NCI-H2081 (cell line): ENCODE measurements around the gene BICDL2.
A peak's percentile ranks its signal among the peaks of the same experiment; 100 is the strongest.

Source experiments
- DNase-seq, 2 experiments: peaks; one replicate each; lab custom pipeline; 2025; lab: John Stamatoyannopoulos, UW

BICDL2 gene

GRCh38 chr16:3023669-3024478, 12.9 kb downstream of the BICDL2 start, which contains the start of the genes HCFC1R1 and THOC6:
Gene HCFC1R1 (minus strand): TSS chr16:3023942. CDS start chr16:3023941, 1 bp downstream.
Gene THOC6 (plus strand): TSS chr16:3024035. CDS start chr16:3024327, 292 bp downstream.
- DNase-seq = peak; percentile 97

- peak in 1 of 2 experiments; percentile 56 for DNase-seq
Measured at GRCh38 chr16:3023415-3023668, 13.4 kb downstream of the BICDL2 start.

DNA sequence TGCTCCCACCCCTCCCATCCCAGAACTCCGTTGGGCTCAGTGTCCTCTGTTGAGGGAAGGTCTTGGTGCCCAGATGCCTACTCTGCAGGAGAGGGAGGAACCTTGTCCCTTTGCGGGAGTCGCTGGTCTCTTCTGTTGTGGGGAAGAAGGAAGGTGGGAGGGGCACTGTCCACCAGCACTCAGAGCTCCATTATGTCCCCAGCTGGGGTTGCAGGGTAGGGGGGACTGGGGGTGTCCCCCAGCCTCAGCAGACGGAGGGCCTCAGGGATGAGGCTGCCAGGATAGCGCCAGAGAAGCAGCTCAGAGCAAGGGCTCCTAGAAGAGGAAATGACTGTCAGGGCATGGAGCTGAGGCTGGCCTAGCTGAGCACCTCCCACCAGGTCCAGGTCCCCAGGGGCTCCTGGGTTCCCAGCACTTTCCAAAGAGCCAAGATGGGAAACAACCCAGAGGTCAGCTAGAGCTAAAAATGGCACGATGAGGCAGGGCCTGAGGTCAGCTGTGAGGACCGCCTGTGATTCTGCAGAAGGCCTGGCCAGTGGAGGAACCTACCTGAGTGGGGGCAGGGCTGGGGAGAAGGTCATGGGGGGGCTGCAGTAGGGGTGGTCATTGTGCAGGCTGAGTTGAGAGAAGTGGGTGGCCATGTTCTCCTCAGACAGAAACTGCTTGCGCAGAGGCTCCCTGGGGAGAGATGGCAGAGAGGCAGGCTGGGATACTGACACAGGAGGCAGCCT, 13.9 kb downstream of the BICDL2 start:
- no peak for DNase-seq

- no peak for DNase-seq
Measured at GRCh38 chr16:3022208-3022683, 14.5 kb downstream of the BICDL2 start.

GRCh38 chr16:3021449-3022207, 15.1 kb downstream of the BICDL2 start:
- peak in 1 of 2 experiments; percentile 27 for DNase-seq

- DNase-seq = peak in 1 of 2 experiments; percentile 30
Measured at GRCh38 chr16:3020604-3021448, 15.9 kb downstream of the BICDL2 start.

DNA sequence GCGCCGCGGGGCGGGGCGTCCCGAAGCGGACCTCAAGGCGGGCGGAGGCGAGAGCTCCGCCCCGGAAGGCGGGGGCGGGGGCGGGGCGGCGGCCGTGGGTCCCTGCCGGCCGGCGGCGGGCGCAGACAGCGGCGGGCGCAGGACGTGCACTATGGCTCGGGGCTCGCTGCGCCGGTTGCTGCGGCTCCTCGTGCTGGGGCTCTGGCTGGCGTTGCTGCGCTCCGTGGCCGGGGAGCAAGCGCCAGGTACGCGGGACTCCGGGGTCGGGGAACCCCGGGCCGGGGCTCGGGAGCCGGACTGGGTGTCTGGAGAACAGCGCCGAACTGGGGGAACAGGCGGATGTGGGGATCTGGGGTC, 16.5 kb downstream of the BICDL2 start, which contains the start of gene TNFRSF12A:
Gene TNFRSF12A, plus strand, starts transcription at position 122 of the 357 bp plus-strand sequence. Its CDS starts 30 bp downstream, at position 152.
- peak; percentile 68 to 76 for DNase-seq

GRCh38 chr16:3019594-3020246, 17.0 kb downstream of the BICDL2 start:
- DNase-seq = no peak

DNA sequence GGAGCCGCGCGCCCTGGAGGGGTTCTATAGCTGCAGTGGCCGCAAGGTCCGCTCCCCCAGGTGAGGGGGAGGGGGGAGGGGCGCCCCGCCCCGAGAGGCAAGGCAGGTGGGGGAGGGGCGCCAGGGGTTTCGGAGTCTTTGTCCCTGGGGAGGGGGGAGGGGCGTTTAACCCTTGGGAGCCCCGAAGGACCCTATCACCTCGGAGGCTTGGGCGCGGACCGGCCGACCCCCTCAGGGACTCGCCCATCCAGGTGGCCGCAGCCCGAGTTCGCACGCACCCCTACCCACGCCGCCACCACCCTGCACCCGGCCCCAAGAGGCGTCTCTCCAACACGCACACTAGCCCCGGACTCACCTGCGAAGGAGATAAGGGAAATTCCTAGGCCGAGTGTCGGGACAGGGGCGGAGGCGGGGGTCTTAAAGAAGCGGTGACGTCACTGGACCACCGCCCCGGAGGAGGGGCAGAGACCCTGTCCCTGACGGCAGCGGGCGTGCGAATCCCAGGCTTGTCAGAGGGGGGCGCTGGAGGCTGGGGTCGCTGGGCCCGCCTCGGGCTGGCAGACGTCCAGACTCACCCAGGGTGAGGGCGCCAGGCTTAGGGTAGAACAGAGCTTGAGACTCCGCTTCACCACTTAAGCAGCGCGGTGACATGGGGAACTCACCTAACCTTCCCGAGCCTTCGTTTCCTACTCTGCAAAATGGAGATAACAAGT, 18.8 kb downstream of the BICDL2 start, which contains the start of gene CLDN6:
Gene CLDN6, minus strand, starts transcription at position 390 of the 713 bp plus-strand sequence. CDS start 2,162 bp downstream, outside the sequence.
- no peak for DNase-seq

GRCh38 chr16:3017344-3017743, 19.4 kb downstream of the BICDL2 start:
- no peak for DNase-seq

- DNase-seq = no peak
Measured at GRCh38 chr16:3015865-3016521, 20.8 kb downstream of the BICDL2 start.

GRCh38 chr16:3014971-3015370, 21.8 kb downstream of the BICDL2 start:
- DNase-seq = no peak

- DNase-seq = no peak
Measured at GRCh38 chr16:3013998-3014690, 22.6 kb downstream of the BICDL2 start.

- DNase-seq = no peak
Measured at GRCh38 chr16:3013491-3013951, 23.2 kb downstream of the BICDL2 start.

DNA sequence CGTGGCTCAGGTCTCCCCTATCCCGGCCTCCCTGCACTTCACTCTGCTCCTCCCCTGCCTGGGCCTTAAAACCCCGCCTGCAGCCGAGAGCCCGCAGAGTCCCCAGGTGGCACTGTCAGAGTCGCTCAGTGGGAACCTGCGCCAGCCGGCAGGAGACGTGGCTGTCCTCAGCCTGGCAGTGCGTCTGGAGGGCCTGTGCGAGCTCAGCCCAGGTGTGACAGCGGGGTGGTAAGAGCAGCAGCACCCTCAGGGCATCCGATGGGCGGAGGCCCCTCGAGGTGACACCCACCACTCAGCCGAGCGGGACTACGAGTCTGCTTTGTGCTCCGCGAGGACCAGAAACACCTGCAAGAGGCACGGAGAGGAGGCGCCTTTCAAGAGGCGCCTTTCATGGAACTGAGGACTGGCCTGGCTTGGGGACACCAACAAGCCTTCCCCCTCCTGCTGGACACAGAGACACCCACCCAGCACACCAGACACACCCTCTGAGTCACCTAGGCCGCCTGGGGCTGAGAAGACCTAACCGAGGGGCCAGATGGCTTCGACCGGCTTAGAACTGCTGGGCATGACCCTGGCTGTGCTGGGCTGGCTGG, 23.8 kb downstream of the BICDL2 start, which contains the start of gene CLDN9:
Gene CLDN9, plus strand, starts transcription at position 96 of the 593 bp plus-strand sequence. Its CDS starts 440 bp downstream, at position 536.
- peak; percentile 53 to 85 for DNase-seq

GRCh38 chr16:3012246-3012645, 24.5 kb downstream of the BICDL2 start:
- peak; percentile 73 to 82 for DNase-seq

GRCh38 chr16:3010510-3010909, 26.2 kb downstream of the BICDL2 start:
- no peak for DNase-seq
